ENCODE measurements around the gene CHID1. TPM values are rescaled to one million over a fixed set of nuclear protein-coding genes. Genes with fewer than 3 reads are reported as not detected.

Gene CHID1
- total RNA-seq, 2 donors from 2014 or later = 23.4 to 28.8 TPM

GRCh38 chr11:944711-945470 lies 34.3 kb upstream of the CHID1 start:
- H3K27me3 Mint-ChIP-seq = no peaks in the 10 kb centered on the region
- H3K4me3 Mint-ChIP-seq = no peak overlapping the region
- no peaks in the 10 kb centered on the region for H3K9me3 ChIP-seq (ENCODE audit: control insufficient read depth, low read length, poor library complexity, severe bottlenecking)
- H3K27ac Mint-ChIP-seq = no peak overlapping the region
- ATAC-seq (no peak), DNase-seq (no peak)
- peaks cover 18% of the 10 kb centered on the region for H3K36me3 Mint-ChIP-seq (ENCODE audit: low read depth)
- peaks cover 36% of the 10 kb centered on the region for H3K4me1 Mint-ChIP-seq

GRCh38 chr11:942823-943222 lies 32.2 kb upstream of the CHID1 start:
- Mint-ChIP-seq H3K4me1 (peaks cover 46% of the 10 kb centered on the region), H3K27ac (no peak overlapping the region)

GRCh38 chr11:940496-941135 lies 30.0 kb upstream of the CHID1 start:
- DNase-seq = no peak
- H3K4me3 Mint-ChIP-seq = no peak overlapping the region
- peak overlapping the region; percentile 87 for H3K27ac Mint-ChIP-seq
- H3K27me3 Mint-ChIP-seq = no peaks in the 10 kb centered on the region
- no peaks in the 10 kb centered on the region for H3K9me3 ChIP-seq (ENCODE audit: control insufficient read depth, low read length, poor library complexity, severe bottlenecking)
- H3K4me1 Mint-ChIP-seq = peaks cover 52% of the 10 kb centered on the region
- ATAC-seq = no peak
- peaks cover 13% of the 10 kb centered on the region for H3K36me3 Mint-ChIP-seq (ENCODE audit: low read depth)

More at GRCh38 chr11:942823-943222, 32.2 kb upstream of the CHID1 start:
- DNase-seq (no peak), ATAC-seq (no peak)
- peaks cover 15% of the 10 kb centered on the region for H3K36me3 Mint-ChIP-seq (ENCODE audit: low read depth)
- no peak overlapping the region for H3K4me3 Mint-ChIP-seq
- H3K27me3 Mint-ChIP-seq = no peaks in the 10 kb centered on the region
- H3K9me3 ChIP-seq (ENCODE audit: control insufficient read depth, low read length, poor library complexity, severe bottlenecking) = no peaks in the 10 kb centered on the region

- ATAC-seq (no peak), DNase-seq (no peak)
- H3K4me1 Mint-ChIP-seq = peaks cover 41% of the 10 kb centered on the region
- no peaks in the 10 kb centered on the region for H3K27me3 Mint-ChIP-seq
- no peak overlapping the region for H3K27ac Mint-ChIP-seq
- no peaks in the 10 kb centered on the region for H3K9me3 ChIP-seq (ENCODE audit: control insufficient read depth, low read length, poor library complexity, severe bottlenecking)
- H3K36me3 Mint-ChIP-seq (ENCODE audit: low read depth) = no peaks in the 10 kb centered on the region
- no peak overlapping the region for H3K4me3 Mint-ChIP-seq
These were observed 27.2 kb upstream of the CHID1 start for GRCh38 chr11:937841-938261.

GRCh38 chr11:936199-936598 lies 25.6 kb upstream of the CHID1 start:
- no peak for ATAC-seq
- H3K9me3 ChIP-seq (ENCODE audit: control insufficient read depth, low read length, poor library complexity, severe bottlenecking) = no peaks in the 10 kb centered on the region
- no peak for DNase-seq
- H3K4me3 Mint-ChIP-seq = no peak overlapping the region
- H3K36me3 Mint-ChIP-seq (ENCODE audit: low read depth) = no peaks in the 10 kb centered on the region
- H3K27ac Mint-ChIP-seq = no peak overlapping the region
- peaks cover 40% of the 10 kb centered on the region for H3K4me1 Mint-ChIP-seq
- H3K27me3 Mint-ChIP-seq = no peaks in the 10 kb centered on the region

GRCh38 chr11:934527-934926 lies 23.9 kb upstream of the CHID1 start:
- no peaks in the 10 kb centered on the region for H3K9me3 ChIP-seq (ENCODE audit: control insufficient read depth, low read length, poor library complexity, severe bottlenecking)
- H3K36me3 Mint-ChIP-seq (ENCODE audit: low read depth) = no peaks in the 10 kb centered on the region
- H3K4me3 Mint-ChIP-seq = no peak overlapping the region
- no peak overlapping the region for H3K27ac Mint-ChIP-seq
- DNase-seq (no peak), ATAC-seq (no peak)
- H3K4me1 Mint-ChIP-seq = peaks cover 33% of the 10 kb centered on the region
- H3K27me3 Mint-ChIP-seq = no peaks in the 10 kb centered on the region

- H3K36me3 Mint-ChIP-seq (ENCODE audit: low read depth) = no peaks in the 10 kb centered on the region
- no peak overlapping the region for H3K27ac Mint-ChIP-seq
- no peaks in the 10 kb centered on the region for H3K9me3 ChIP-seq (ENCODE audit: control insufficient read depth, low read length, poor library complexity, severe bottlenecking)
- no peak overlapping the region for H3K4me3 Mint-ChIP-seq
- H3K4me1 Mint-ChIP-seq = peaks cover 33% of the 10 kb centered on the region
- no peaks in the 10 kb centered on the region for H3K27me3 Mint-ChIP-seq
- DNase-seq (no peak), ATAC-seq (no peak)
These were observed 23.3 kb upstream of the CHID1 start for GRCh38 chr11:933936-934335.

GRCh38 chr11:933142-933851 lies 22.7 kb upstream of the CHID1 start:
- no peak for DNase-seq
- peaks cover 37% of the 10 kb centered on the region for H3K4me1 Mint-ChIP-seq
- H3K9me3 ChIP-seq (ENCODE audit: control insufficient read depth, low read length, poor library complexity, severe bottlenecking) = no peaks in the 10 kb centered on the region
- no peak overlapping the region for H3K4me3 Mint-ChIP-seq
- H3K36me3 Mint-ChIP-seq (ENCODE audit: low read depth) = no peaks in the 10 kb centered on the region
- no peak overlapping the region for H3K27ac Mint-ChIP-seq
- ATAC-seq = no peak
- no peaks in the 10 kb centered on the region for H3K27me3 Mint-ChIP-seq

- H3K36me3 Mint-ChIP-seq (ENCODE audit: low read depth) = no peaks in the 10 kb centered on the region
- H3K27ac Mint-ChIP-seq = no peak overlapping the region
- no peak overlapping the region for H3K4me3 Mint-ChIP-seq
- H3K27me3 Mint-ChIP-seq = no peaks in the 10 kb centered on the region
- no peaks in the 10 kb centered on the region for H3K9me3 ChIP-seq (ENCODE audit: control insufficient read depth, low read length, poor library complexity, severe bottlenecking)
- no peak for ATAC-seq
- peaks cover 38% of the 10 kb centered on the region for H3K4me1 Mint-ChIP-seq
- DNase-seq = no peak
These were observed 21.8 kb upstream of the CHID1 start for GRCh38 chr11:932435-932834.

GRCh38 chr11:931385-931784 lies 20.8 kb upstream of the CHID1 start:
- H3K9me3 ChIP-seq (ENCODE audit: control insufficient read depth, low read length, poor library complexity, severe bottlenecking) = no peaks in the 10 kb centered on the region
- Mint-ChIP-seq H3K4me3 (no peak overlapping the region), H3K36me3 (ENCODE audit: low read depth) (no peaks in the 10 kb centered on the region), H3K27me3 (no peaks in the 10 kb centered on the region), H3K4me1 (peaks cover 40% of the 10 kb centered on the region), H3K27ac (no peak overlapping the region)
- no peak for ATAC-seq
- DNase-seq = no peak

- no peaks in the 10 kb centered on the region for H3K36me3 Mint-ChIP-seq (ENCODE audit: low read depth)
- DNase-seq (no peak), ATAC-seq (no peak)
- H3K9me3 ChIP-seq (ENCODE audit: control insufficient read depth, low read length, poor library complexity, severe bottlenecking) = no peaks in the 10 kb centered on the region
- H3K4me1 Mint-ChIP-seq = peaks cover 41% of the 10 kb centered on the region
- H3K4me3 Mint-ChIP-seq = no peak overlapping the region
- H3K27me3 Mint-ChIP-seq = no peaks in the 10 kb centered on the region
- H3K27ac Mint-ChIP-seq = peak overlapping the region; percentile 68
These were observed 18.8 kb upstream of the CHID1 start for GRCh38 chr11:929405-929804.

GRCh38 chr11:928786-929185 lies 18.2 kb upstream of the CHID1 start:
- DNase-seq (no peak), ATAC-seq (no peak)
- no peaks in the 10 kb centered on the region for H3K9me3 ChIP-seq (ENCODE audit: control insufficient read depth, low read length, poor library complexity, severe bottlenecking)
- peak overlapping the region; percentile 78 for H3K4me3 Mint-ChIP-seq
- no peaks in the 10 kb centered on the region for H3K27me3 Mint-ChIP-seq
- no peaks in the 10 kb centered on the region for H3K36me3 Mint-ChIP-seq (ENCODE audit: low read depth)
- H3K4me1 Mint-ChIP-seq = peaks cover 40% of the 10 kb centered on the region
- peak overlapping the region; percentile 68 for H3K27ac Mint-ChIP-seq

GRCh38 chr11:927871-928270 lies 17.3 kb upstream of the CHID1 start:
- H3K36me3 Mint-ChIP-seq (ENCODE audit: low read depth) = no peaks in the 10 kb centered on the region
- peak; percentile 59 for ATAC-seq

More at GRCh38 chr11:927871-928270, 17.3 kb upstream of the CHID1 start:
- DNase-seq = peak in 1 of 3 donors; percentile 30
- peak overlapping the region; percentile 71 for H3K4me3 Mint-ChIP-seq
- peaks cover 35% of the 10 kb centered on the region for H3K4me1 Mint-ChIP-seq
- H3K27ac Mint-ChIP-seq = peak overlapping the region; percentile 85
- H3K27me3 Mint-ChIP-seq = no peaks in the 10 kb centered on the region
- no peaks in the 10 kb centered on the region for H3K9me3 ChIP-seq (ENCODE audit: control insufficient read depth, low read length, poor library complexity, severe bottlenecking)
